ENCODE data around the gene SHISAL1.

- no peak for TF ChIP-seq CTCF (IDR thresholded peaks at IDR 0.05)
- no peak for TF ChIP-seq POLR2AphosphoS5 (IDR thresholded peaks at IDR 0.05)
- no peak for TF ChIP-seq POLR2A (IDR thresholded peaks at IDR 0.05)
Measured at GRCh38 chr22:44203203-44203602, 109.5 kb downstream of the SHISAL1 start.
